ENCODE measurements around the gene DLG2.

DLG2 gene

DNA sequence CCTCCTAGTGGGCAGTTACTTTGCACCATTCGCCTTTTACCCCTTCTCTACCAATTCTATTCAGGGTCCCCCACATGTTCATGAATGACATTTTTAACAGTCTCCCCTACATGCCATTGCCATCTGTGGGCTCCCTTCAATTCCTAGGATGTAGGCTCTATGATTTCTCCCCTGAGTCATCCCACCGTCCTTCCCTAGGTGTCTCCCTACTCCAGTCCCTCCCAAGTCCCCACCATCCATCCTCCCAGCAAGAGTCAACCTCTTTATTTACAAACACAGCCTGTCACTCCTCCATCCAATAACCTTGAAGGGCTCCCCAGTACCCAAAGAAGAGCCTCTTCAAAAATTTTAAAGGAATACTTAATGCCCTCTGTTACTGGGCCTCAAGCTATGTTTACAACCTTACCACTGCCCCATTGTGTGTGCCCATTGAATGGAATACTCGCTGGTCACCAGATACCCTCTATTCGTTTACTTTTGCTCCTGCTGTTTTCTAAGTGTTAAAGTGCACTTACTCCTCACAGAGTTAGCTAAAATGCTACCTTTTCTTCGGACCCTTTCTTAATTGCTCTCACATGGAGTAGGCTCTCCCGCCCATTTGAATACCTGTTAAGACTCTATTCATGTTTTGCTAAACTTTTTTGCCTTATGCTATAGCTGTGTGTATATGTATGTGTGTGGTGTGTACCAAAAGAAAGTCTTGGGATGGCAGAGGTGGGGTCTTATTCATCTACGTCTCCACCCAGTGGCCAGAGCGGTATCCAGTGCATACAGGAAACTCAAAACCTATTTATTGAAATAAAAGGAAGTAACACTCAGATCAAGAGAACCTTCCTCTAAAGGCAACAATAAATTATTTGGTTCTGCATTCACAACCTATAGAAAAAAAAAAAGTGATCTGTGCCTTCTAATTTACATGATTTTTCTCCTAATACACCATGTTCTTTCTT is 2105.2 kb downstream of the DLG2 start:
- DNase-seq (ENCODE audit: low read depth): no peak

DNA sequence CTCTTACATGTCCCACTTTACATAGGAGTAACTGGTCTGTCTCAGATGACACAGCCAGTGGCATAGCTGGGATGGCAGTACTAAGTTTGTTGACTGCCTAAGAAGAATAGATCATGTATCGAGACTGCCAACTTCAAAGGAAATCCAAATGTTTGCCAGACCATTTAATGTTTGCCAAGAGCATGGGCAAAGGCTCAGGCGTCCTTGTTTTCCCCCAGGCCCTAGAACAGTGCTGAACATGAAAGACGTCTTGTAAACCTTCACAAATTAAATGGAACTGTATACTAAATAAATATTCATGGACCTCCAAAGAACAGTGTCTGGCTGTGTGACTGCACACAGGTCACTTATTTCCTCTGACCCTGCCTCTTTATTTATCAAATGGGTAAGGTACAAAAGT is 2106.3 kb downstream of the DLG2 start:
- no peak for DNase-seq (ENCODE audit: low read depth)

DNA sequence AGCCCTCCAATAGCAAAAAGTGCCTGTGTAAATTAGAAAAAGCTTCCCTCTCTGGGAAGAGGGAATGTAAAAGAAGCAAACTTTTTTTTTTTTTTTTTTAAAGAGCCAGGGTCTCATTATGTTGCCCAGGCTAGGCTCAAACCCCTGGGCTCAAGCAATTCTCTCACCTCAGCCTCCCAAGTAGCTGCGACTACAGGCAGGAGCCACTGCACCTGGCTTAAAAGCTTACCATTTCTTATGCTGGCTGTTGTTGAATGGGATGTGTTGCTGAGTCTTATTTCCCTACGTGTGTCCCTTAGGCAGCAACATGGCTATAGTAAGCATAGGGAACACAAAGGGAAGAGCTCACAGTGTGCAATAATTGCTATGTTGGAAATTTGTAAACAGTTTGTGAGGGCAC is 2115.5 kb downstream of the DLG2 start:
- no peak for DNase-seq (ENCODE audit: low read depth)

DNA sequence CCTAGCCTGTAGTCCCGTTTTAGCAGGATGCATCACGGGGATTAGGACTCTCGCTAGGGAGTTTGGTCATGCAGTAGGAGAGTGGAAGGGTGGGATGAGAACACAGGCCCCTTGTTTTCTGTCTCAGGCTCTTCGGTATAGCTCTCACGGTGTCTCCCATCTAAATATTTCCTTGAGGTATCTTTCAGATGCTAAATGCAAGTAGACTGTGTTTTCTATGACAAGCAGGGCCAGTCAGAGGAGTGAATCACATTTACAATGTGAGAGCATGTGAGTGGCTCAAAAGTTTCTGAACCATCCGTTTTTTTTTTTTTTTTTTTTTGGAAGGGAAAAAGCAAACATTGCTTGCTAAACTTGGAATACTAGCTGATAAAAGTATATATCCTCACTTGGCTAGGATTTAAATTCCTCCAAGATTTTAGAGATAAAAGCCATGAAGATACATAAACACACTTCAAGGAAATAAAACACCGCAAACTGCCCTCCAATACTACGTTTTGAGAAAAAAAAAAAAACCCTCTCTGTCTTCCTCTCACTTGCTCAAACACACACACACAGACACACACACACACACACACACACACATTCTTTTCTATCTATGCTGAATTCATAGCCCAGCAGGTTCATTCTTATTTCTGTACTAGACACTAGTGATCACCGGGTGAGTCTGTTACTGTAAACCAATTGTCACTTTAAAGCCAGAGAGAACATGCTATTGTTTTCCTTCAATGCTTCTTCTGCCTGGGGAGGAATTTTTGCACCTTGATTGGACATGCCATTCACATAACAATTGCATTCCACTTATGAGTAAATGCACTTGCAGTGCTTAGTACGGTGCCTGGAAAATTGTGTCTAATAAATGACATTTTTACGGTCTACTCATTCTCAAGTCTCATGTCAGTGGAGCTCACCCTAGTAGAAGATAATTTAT is 2116.3 kb downstream of the DLG2 start:
- no peak for DNase-seq (ENCODE audit: low read depth)

DNA sequence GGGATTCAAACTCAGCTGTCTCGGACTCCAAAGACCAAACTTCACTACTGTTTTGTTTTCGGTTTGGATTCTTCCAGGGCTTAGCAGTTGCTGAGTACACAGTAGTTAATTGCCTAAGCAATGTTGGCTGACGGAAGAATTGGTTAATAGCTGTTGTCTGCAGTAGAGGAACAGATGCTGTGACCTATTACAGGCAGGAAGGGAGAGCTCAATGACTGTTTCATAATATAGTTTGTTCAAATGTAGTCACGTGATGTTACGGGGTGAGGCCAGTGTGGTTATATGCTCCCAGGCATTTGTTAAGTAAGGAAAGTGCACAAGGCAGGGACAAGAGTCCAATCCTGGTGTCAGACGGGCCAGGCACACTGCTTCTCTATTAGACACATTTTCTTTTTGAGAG is 2118.3 kb downstream of the DLG2 start:
- no peak for DNase-seq (ENCODE audit: low read depth)

DNA sequence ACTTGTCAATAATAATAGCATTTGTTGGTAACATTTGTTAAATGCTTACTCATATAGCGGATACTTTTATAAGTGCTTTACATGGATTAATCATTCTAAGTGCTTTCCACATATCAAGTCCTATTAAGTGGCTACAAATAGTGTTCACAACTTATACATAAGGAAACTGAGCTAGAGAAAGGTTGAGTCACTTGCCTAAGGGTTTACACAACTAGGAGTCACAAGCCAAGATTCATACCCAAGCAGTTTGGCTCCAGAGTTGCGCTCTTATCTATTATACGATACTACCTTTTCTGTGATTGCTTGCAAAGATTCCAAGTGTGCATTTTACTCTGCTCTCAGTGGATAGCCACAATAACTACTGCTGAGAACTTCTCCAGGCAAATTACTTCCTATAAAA is 2125.1 kb downstream of the DLG2 start:
- DNase-seq (ENCODE audit: low read depth): no peak

DNA sequence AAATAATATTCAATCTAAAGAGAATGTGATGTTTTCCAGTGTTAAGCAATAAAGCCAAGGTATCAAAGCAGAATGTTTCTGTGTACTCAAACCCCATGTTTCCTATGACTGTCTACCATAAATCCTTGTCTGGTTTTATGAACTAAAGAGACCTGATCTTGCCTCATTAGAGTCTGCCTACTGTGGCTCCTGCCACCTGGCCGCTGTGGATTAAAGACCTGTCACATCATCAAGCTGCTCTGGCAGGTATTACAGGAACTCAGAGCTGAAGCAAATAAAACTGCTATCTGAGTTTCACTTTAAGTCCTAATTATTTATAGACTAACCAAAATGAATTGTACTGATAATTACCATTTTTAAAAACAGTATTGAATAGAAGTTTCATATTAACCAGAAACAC is 2133.2 kb downstream of the DLG2 start:
- no peak for DNase-seq (ENCODE audit: low read depth)

DNA sequence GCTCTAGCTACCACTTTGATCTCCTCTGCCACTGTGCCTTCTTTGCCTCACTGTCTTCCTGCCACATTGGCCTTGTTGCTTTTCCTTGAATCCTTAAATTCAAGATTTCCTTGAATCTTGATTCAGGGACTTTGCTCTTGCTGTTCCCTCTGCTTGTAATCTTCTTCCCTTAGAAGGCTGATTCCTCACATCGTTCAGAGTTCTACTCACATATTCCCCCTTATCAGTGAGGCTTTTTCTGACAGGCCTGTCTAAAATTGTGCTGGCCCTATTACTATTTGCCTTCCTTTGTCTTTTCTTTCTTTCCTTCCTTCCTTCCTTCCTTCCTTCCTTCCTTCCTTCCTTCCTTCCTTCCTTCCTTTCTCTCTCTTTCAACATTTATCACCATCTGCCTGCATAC is 2134.1 kb downstream of the DLG2 start:
- no peak for DNase-seq (ENCODE audit: low read depth)

DNA sequence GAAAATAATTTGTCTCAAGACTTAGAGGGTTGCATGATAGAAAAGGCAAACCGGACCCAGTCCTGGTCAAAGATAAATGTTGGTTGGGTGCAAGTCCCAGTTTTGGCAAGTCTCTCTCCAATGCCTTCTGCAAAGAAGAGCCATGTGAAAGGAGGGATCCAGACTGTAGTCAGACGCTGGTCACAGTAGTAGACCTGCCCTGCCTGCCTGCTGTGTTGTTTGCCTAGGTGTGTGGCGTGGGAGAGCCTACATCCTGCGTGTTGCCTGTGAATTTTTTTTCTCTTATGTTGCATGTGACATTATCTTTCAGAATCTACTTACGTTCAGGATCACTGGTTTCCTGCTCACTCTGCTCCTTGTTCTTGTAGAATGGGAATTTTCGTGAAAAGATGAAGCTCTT is 2143.3 kb downstream of the DLG2 start:
- no peak for DNase-seq (ENCODE audit: low read depth)

DNA sequence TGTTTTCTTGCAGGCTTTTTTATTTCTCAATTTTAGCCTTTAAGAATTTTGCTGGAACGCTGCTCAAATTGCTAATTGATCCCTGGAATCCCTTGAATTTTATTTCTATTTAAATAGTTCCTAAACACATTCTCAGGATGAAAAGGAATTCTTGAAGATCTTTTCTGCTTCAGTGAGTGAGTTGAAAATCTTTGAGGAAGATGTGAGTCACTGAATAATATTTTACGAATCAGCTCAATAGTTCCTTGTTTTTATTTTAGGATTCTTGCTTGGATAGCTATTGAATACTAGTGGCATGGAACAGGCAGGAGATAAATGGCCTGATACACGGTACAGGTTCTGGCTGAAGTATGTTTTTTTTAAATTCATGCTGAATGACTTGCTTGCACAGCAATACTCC is 2146.3 kb downstream of the DLG2 start:
- no peak for DNase-seq (ENCODE audit: low read depth)

DNA sequence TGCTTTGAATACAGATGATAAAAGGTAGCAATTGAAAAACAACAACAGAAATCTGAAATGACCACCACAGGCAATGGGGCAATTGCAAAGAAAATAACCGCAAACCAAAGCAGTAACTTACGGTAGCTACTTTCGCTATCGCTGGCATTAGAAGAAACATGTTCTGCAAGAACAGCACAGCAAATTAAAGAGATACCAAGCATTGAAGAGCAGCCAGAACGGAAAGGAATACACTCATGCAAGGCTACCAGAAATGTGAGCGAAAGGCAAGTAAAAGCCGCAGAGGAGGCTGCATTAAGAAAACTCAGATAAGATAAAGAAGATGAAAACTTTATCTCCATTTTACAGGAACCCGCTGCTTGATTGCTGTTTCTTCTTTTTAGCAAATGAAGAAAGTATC is 2146.9 kb downstream of the DLG2 start:
- DNase-seq (ENCODE audit: low read depth): no peak

DNA sequence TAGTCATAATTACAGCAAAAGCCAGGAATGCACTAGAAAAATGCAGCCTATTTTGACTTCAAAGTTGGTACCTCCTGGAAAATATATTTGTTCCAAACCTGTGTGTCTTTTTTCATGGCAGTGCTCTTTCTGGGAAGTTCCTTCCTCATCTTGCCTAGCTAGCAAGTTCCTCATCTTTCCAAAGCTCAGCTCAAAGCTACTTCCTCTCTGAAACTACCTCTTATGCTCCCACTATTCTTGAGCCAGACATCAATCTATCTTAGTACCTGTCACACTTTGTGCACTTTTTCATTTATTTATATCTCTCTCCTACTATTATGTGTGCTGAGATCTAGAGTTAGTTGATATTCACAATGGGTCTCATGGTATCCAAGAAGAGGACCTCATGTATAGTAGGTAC is 2149.4 kb downstream of the DLG2 start:
- no peak for DNase-seq (ENCODE audit: low read depth)

DNA sequence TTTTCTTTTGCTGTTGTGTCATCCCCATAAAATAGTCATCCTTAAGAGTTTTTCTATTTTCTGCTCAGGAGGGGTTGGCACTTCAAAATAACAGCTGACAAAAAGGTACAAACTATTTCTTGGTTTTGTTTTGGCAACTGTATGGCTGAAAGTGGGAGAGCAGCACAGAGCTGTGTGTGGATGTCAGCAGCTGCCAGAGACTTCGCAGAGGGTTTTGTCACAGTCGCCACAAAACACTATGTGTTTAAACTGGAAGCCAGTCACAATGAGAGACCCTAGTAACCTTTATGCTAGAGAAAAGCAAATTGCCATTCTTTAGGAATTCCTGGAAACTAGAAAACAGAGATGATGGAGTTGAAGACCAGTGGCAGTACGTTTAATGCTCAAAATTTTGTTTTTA is 2151.4 kb downstream of the DLG2 start:
- DNase-seq (ENCODE audit: low read depth): no peak

DNA sequence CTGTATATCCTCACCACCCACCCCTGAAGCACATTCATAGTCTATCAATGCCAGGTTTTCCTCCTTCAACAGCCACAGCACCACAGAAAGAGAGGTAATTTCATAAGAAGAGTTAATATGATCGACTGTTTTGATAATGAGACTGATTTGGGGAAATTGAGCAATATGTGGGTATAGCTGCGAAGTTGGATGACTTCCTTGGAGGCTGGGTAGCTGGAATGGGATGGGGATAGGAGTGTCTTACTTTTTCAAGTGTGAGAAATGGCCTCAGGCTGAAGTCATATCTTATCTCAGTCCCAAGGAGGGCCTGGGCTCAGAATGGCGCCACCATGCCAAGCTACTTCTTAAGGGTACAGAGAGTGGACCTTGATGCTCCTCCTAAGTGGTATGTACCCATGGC is 2153.4 kb downstream of the DLG2 start:
- no peak for DNase-seq (ENCODE audit: low read depth)

DNA sequence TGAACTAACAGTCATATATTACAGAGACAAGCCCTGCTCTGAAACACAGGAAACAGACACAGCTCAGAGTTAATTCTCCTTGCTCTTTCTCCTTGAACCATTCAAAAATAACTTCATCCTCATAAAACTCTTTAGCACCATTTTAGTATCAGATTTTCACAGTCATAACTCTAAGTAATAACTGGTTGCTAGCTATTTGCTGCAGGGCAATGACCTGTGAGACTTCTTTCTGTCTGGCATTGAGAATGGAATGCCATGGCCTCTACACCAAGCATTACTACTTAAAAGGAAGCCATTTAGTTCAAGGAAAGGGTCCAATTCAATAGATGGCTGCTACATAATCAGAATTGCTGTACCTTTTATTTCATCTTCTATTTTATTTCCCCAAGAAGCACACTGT is 2154.3 kb downstream of the DLG2 start:
- no peak for DNase-seq (ENCODE audit: low read depth)

DNA sequence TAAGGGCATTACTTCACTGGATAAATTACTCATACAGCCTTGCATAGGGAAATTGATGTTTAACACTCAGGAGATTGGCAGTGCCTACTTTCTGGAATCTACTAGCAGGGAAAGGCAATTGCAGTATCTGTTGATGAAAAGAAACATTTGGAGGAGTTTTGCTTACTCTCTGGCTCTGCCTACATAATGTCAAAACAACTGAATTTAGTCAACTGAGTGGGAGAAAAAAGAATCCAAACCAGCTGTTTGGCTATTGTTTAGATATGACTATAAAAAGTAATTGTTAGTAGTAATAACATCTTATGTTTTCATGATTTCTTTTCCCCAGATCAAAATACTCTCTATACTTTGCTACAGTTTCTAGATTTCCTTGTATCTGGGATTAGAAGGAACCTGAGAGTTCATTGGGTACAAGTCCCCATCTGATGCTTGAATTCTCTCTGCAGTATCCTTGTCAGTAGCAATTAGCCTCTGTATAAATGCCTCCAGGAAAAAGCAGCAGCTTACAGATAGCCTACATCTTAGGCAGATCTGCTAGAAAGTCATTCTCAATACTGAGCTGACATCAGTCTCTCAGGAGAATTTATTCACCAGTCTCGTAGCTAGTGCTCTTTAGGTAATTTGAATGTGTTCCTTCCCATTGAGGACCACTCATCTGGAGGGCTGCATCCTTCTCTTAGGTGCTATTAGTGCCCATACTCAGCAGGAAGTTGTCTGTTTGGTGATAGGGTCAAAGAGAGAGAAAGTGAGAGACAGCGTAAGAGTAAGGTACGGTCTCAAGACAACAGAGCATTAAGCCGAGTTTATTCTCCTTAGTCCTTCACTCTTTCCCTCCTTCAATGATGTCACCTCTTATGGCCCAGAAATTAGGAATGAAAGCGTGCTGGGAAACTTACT is 2155.1 kb downstream of the DLG2 start:
- DNase-seq (ENCODE audit: low read depth): no peak

DNA sequence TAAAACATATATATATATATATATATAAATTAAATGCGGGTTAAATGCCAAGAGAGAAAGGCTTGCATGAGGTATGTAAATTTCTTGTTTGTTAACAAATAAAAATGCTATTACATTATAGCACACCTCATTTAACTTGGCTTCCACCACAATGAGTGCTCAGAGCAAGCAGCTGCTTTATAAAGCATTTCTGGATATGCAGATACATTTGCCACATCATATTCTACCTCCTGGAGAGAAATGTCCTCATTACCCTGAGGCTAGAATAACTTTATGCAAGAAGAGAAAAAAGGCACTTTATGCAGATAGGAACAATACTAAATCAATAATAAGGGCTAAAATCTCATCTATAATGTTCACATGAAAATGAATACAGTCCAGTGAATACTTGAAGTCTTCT is 2159.3 kb downstream of the DLG2 start:
- DNase-seq (ENCODE audit: low read depth): no peak

DNA sequence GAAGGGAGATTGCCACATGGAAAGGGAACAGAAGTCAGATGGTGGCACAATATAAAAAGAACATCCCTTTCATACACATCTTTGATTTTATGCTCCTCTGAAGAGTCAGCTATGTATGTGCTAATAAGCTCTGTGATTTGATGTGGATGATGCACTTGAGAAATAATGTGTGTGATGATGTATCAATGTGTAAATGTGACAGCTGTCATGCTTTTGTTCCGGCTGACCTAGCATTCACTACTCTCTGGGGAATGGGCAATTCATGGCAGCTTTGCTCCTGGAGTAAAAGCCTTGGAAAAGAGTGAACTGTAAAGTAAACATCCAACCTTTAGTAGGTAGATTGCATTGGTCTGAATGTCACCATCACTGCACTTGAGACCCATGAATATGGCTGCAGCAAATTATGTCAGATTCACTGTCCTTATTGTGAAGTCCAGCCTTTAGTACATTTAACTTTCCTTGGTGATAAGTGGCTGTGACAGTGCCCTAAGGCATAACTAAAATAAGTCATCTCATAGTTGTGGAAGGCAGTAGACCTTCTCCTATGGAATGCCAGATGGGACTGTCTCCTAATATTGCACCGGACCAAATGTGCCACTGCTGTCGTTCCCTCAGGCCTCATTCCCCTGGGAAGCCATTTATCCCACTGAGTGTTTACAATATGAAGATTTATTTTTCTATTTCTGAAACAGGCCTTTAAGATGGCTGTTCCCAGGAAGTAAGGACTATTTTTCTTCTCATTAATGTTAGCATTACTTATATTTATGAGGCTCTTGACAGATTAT is 2162.8 kb downstream of the DLG2 start:
- DNase-seq (ENCODE audit: low read depth): no peak

DNA sequence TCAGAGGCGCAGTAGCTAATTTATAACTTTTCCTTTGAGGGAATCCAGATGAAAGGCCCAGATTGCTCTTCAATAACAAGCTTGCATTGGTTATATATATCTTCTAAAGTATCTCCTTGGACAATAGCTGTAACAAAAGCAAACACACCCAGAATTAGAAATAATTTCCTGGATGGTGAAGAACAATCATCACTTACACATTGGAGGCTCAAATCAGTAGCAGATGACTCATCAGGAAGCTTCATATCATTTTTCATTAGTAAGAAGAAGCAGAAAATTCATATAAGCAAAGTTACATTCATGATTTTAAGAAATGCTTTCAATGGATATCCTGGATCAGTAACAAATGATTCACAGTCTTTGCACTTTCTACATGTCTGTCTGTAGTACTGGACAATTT is 2167.3 kb downstream of the DLG2 start:
- DNase-seq (ENCODE audit: low read depth): peak; percentile 6

DNA sequence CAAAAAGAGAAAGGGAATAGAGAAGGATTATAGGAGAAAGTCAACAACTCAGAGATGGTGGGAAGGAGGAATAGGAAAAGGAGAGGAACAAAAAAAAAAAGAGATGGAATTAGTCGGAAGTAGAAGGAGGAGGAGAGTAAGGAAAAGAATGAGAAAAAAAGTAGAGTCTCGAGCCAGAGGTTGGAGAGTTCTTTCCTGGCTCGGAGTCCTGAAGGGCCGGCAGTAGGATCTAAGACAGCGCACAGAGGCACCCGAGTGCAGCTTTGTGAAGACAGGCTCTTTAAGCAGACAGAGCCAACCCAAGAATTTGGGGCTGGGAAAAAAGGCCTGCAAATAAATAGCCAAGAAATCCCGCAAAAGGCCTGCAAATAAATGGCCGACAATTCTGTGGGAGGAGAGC is 2170.6 kb downstream of the DLG2 start:
- DNase-seq (ENCODE audit: low read depth): no peak

DNA sequence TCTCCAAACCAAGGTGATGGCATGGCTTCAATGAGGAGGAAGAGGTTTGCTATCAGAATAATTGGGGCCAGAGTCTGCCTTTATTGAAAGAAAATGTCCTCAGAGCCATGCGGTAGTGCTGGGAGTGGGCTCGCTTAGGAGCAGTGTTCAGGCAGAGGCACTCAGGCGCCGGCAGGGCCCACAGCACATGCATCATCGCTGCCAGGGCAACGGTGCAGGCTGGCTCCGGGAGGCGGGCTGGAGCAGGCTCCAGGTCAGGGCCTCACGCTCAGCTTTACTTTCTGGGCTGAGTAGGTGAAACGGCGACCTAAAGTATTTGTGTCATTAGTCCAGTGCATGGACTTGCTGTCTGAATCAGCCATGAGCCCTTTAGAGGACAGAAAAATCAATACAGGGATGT is 2171.1 kb downstream of the DLG2 start:
- DNase-seq (ENCODE audit: low read depth): no peak
